Keratinocyte (primary cell): ENCODE results near the gene CLEC9A. TPM values are rescaled to one million over a fixed set of nuclear protein-coding genes. Genes with fewer than 3 reads are reported as not detected.

Experiments used
- DNase-seq: peaks from one replicate; pipeline ENCODE4 v3.0.0-alpha.2; 2011; ENCODE audit warnings: low read depth, missing footprints, low spot score
- FAIRE-seq: peaks from 2 replicates; lab custom pipeline; 2011; peaks lifted over from hg19 to GRCh38; lab: Jason Lieb, UNC
- H2AFZ ChIP-seq: 2 replicates; pipeline ENCODE4 v1.6.0; 2012; ENCODE audit warnings: low read length, control low read depth, inconsistent platforms; ENCODE audit not compliant: control insufficient read depth
- H3K27ac ChIP-seq: 2 replicates; pipeline ENCODE4 v1.5.1; 2011; ENCODE audit warnings: low read length; ENCODE audit not compliant: control insufficient read depth, insufficient read depth
- H3K27me3 ChIP-seq: 3 replicates; pipeline ENCODE4 v1.6.0; 2011; ENCODE audit warnings: low read length; ENCODE audit not compliant: control insufficient read depth, insufficient read depth; ENCODE audit errors: extremely low read depth
- H3K36me3 ChIP-seq, 2 experiments: 2 replicates in 1 of 2; 3 replicates in 1 of 2; pipeline ENCODE4 v1.5.1; 2011; ENCODE audit warnings: low read length in 2 of 2, mild to moderate bottlenecking in 1 of 2; ENCODE audit not compliant: control insufficient read depth in 2 of 2, insufficient read depth in 2 of 2; ENCODE audit errors: extremely low read depth in 1 of 2
- H3K4me1 ChIP-seq: 3 replicates; pipeline ENCODE4 v1.5.1; 2011; ENCODE audit warnings: low read length; ENCODE audit not compliant: control insufficient read depth, insufficient read depth; ENCODE audit errors: extremely low read depth
- H3K4me2 ChIP-seq: 3 replicates; pipeline ENCODE4 v1.6.0; 2011; ENCODE audit warnings: low read depth, low read length; ENCODE audit not compliant: control insufficient read depth, insufficient read depth; ENCODE audit errors: extremely low read depth
- H3K4me3 ChIP-seq, 3 experiments: fragments of 200-600 bp in 1 of 3; sonication (generic) in 1 of 3; 2 replicates in 2 of 3; 3 replicates in 1 of 3; pipeline ENCODE4 v1.5.1; 2011 to 2016; ENCODE audit warnings: low read length in 3 of 3, mild to moderate bottlenecking in 3 of 3, control low read depth in 2 of 3, inconsistent platforms in 1 of 3, low read depth in 1 of 3, mixed read lengths in 1 of 3, mixed run types in 1 of 3, moderate library complexity in 1 of 3; ENCODE audit not compliant: control insufficient read depth in 2 of 3, insufficient read depth in 2 of 3; ENCODE audit errors: extremely low read depth in 1 of 3
- H3K79me2 ChIP-seq: 2 replicates; pipeline ENCODE4 v1.6.0; 2012; ENCODE audit warnings: low read length; ENCODE audit not compliant: control insufficient read depth, insufficient read depth
- H3K9ac ChIP-seq: 3 replicates; pipeline ENCODE4 v1.6.0; 2011; ENCODE audit warnings: low read length; ENCODE audit not compliant: control insufficient read depth, insufficient read depth; ENCODE audit errors: extremely low read depth
- H3K9me1 ChIP-seq: 3 replicates; pipeline ENCODE4 v1.6.0; 2011; ENCODE audit warnings: low read length; ENCODE audit not compliant: control insufficient read depth, insufficient read depth; ENCODE audit errors: extremely low read depth
- H3K9me3 ChIP-seq: 2 replicates; pipeline ENCODE4 v1.5.1; 2012; ENCODE audit warnings: low read depth, low read length; ENCODE audit not compliant: control insufficient read depth
- H4K20me1 ChIP-seq: 3 replicates; pipeline ENCODE4 v1.6.0; 2011; ENCODE audit warnings: low read length; ENCODE audit not compliant: control insufficient read depth, insufficient read depth; ENCODE audit errors: extremely low read depth
- EZH2 ChIP-seq: IDR thresholded peaks from one replicate; pipeline ENCODE4 v1.6.1; 2012; ENCODE audit warnings: inconsistent platforms, mild to moderate bottlenecking, low read length, moderate library complexity
- dilution Hi-C: fragments of 300-500 bp; cut with MboI; formaldehyde crosslinking; loops from one replicate; pipeline ENCODE4 v1.7.0; 2020; ENCODE audit warnings: low sequenced_read_pairs; ENCODE audit not compliant: extremely low pct_ligation_motif_present
- polyA plus RNA-seq, 5 experiments: library from polyadenylated mRNA; depleted of rRNA in 3 of 5; stranded (reverse) in 3 of 5; stranded (forward) in 1 of 5; unstranded in 1 of 5; fragments of >200 nt; gene quantifications; 1 replicate in 1 of 5; 2 replicates in 3 of 5; 3 replicates in 1 of 5; pipeline versions ENCODE4 v1.2.1 to v1.2.3, GENCODE V29; 2011 to 2012; ENCODE audit warnings: missing spikeins in 2 of 5, low read depth in 1 of 5, low replicate concordance in 1 of 5
- TF ChIP-seq, protein P1 (sequence below), 3 experiments: IDR thresholded peaks in 1 of 3; conservative IDR thresholded peaks in 1 of 3; optimal IDR thresholded peaks in 1 of 3; 2 replicates in 2 of 3; 3 replicates in 1 of 3; pipeline versions ENCODE3 to v1.5.1; 2011; ENCODE audit warnings: low read length in 3 of 3, mild to moderate bottlenecking in 3 of 3, moderate library complexity in 2 of 3, control low read depth in 1 of 3, inconsistent platforms in 1 of 3; ENCODE audit not compliant: insufficient read depth in 2 of 3; ENCODE audit errors: extremely low read depth in 1 of 3

CLEC9A gene
- polyA plus RNA-seq, 1 donor (not counting 4 experiments of a cell fraction or from before 2014, with no cell fraction given) = not detected

DNA sequence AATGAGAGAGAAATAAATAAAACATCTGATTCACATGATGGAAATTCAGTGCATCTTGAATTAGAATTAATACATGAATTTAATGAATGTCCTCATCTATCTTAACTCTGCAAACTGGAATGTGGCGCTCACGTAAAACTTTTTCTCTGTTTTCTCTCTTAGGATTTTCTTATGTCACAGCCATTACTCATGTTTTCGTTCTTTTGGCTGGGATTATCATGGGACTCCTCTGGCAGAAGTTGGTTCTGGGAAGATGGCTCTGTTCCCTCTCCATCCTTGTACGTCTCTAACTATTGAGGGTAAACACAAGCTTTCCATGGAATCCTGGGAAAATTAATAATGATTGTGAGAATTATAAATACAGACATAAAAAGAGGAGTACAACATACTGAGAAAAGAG, 15.0 kb upstream of the CLEC9A start:
- Histone ChIP-seq H3K79me2 (no peaks in the 10 kb centered on the region), H3K9ac (no peak overlapping the region), H3K4me3 (no peak overlapping the region), H3K9me1 (no peaks in the 10 kb centered on the region), H3K4me1 (no peaks in the 10 kb centered on the region), H3K36me3 (no peaks in the 10 kb centered on the region), H2AFZ (no peak overlapping the region), H3K27ac (no peak overlapping the region), H3K4me2 (no peak overlapping the region), H4K20me1 (no peaks in the 10 kb centered on the region), H3K27me3 (no peaks in the 10 kb centered on the region), H3K9me3 (no peaks in the 10 kb centered on the region)
- TF ChIP-seq, protein P1, sequence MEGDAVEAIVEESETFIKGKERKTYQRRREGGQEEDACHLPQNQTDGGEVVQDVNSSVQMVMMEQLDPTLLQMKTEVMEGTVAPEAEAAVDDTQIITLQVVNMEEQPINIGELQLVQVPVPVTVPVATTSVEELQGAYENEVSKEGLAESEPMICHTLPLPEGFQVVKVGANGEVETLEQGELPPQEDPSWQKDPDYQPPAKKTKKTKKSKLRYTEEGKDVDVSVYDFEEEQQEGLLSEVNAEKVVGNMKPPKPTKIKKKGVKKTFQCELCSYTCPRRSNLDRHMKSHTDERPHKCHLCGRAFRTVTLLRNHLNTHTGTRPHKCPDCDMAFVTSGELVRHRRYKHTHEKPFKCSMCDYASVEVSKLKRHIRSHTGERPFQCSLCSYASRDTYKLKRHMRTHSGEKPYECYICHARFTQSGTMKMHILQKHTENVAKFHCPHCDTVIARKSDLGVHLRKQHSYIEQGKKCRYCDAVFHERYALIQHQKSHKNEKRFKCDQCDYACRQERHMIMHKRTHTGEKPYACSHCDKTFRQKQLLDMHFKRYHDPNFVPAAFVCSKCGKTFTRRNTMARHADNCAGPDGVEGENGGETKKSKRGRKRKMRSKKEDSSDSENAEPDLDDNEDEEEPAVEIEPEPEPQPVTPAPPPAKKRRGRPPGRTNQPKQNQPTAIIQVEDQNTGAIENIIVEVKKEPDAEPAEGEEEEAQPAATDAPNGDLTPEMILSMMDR (optimal IDR thresholded peaks at IDR 0.05 in 1 of 3, IDR thresholded peaks at IDR 0.05 in 1 of 3, conservative IDR thresholded peaks at IDR 0.05 in 1 of 3; ENCODE audit: extremely low read depth in 1 of 3, insufficient read depth in 2 of 3, low read length in 3 of 3) = no peak
- no peak for TF ChIP-seq EZH2
- FAIRE-seq = no peak
- DNase-seq = no peak
- dilution Hi-C loops = no loop called here

DNA sequence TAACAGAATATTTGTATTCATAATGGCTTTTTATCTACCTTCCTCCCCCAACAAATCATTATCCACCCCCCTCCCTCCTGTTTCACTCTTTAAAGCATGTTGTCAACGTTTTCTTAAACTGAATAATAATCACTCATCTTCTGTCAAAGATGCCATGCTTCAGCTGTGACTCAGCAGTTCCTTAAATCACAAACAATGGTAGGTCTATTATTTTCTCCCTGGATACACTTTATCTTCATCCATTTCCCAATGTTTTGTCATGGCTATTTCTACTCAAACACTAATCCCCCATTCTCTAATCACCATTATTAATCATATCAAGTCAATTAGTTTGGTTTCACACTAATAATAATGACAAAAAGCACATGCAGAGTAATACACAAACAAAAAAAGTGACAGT, 13.6 kb upstream of the CLEC9A start:
- FAIRE-seq (no peak), DNase-seq (no peak)
- Histone ChIP-seq H3K4me3 (no peak overlapping the region), H3K27ac (peak overlapping the region; percentile 9), H3K9me1 (no peaks in the 10 kb centered on the region), H3K9me3 (no peaks in the 10 kb centered on the region), H2AFZ (no peak overlapping the region), H3K27me3 (no peaks in the 10 kb centered on the region), H3K36me3 (no peaks in the 10 kb centered on the region), H4K20me1 (no peaks in the 10 kb centered on the region), H3K79me2 (no peaks in the 10 kb centered on the region), H3K4me1 (no peaks in the 10 kb centered on the region), H3K9ac (no peak overlapping the region), H3K4me2 (no peak overlapping the region)
- TF ChIP-seq, protein P1 (optimal IDR thresholded peaks at IDR 0.05 in 1 of 3, IDR thresholded peaks at IDR 0.05 in 1 of 3, conservative IDR thresholded peaks at IDR 0.05 in 1 of 3; ENCODE audit: extremely low read depth in 1 of 3, insufficient read depth in 2 of 3, low read length in 3 of 3) = no peak
- no peak for TF ChIP-seq EZH2
- dilution Hi-C loops = no loop called here
